Naive thymus-derived CD4-positive, alpha-beta T cell (primary cell): ENCODE data around the gene CTNNBIP1. TPM values are rescaled to one million over a fixed set of nuclear protein-coding genes. Genes with fewer than 3 reads are reported as not detected.
A peak's percentile ranks its signal among the peaks of the same experiment; 100 is the strongest.

Source experiments
- ATAC-seq: fragments of 150-1000 bp; cut with Tn5 transposase; 2 replicates; pipeline ENCODE4 v1.10.0; 2021; ENCODE audit warnings: mild to moderate bottlenecking, moderate library complexity
- CTCF ChIA-PET: fragments of 350-600 bp; sonication (Branson Sonifier 250); formaldehyde crosslinking; loops from one replicate; lab custom pipeline; 2021; ENCODE audit warnings: antibody characterized with exemption; lab: Charles Lee
- POLR2A ChIA-PET: fragments of 350-600 bp; sonication (Branson Sonifier 250); formaldehyde crosslinking; loops from one replicate; lab custom pipeline; 2021; ENCODE audit warnings: antibody characterized with exemption, inconsistent platforms; lab: Charles Lee
- DNase-seq, 9 donors: peaks; one replicate each; pipeline versions ENCODE4 v3.0.0 to v3.0.0-alpha.2; 2020 to 2022; ENCODE audit warnings: mixed read lengths in 1 of 9
- H3K27ac ChIP-seq: one replicate; pipeline ENCODE4 v1.7.0; 2013; ENCODE audit warnings: mild to moderate bottlenecking, low read depth, low read length, moderate library complexity
- H3K27me3 ChIP-seq, 2 donors: one replicate each; pipeline ENCODE4 v1.7.0; 2013; ENCODE audit warnings: low read length in 2 of 2, mild to moderate bottlenecking in 2 of 2, moderate library complexity in 2 of 2; ENCODE audit not compliant: control insufficient read depth in 2 of 2, insufficient read depth in 2 of 2
- H3K36me3 ChIP-seq, 3 experiments: 1 replicate in 2 of 3; 2 replicates in 1 of 3; pipeline ENCODE4 v1.7.0; 2013; ENCODE audit warnings: low read length in 3 of 3, mild to moderate bottlenecking in 3 of 3, moderate library complexity in 1 of 3; ENCODE audit not compliant: insufficient read depth in 3 of 3, control insufficient read depth in 2 of 3
- H3K4me1 ChIP-seq, 2 donors: one replicate each; pipeline ENCODE4 v1.7.0; 2013; ENCODE audit warnings: low read length in 2 of 2, mild to moderate bottlenecking in 2 of 2, moderate library complexity in 1 of 2; ENCODE audit not compliant: control insufficient read depth in 2 of 2, insufficient read depth in 2 of 2
- H3K4me3 ChIP-seq: 2 replicates; pipeline ENCODE4 v1.7.0; 2013; ENCODE audit warnings: mild to moderate bottlenecking, low read length
- H3K9me3 ChIP-seq, 3 experiments: 1 replicate in 2 of 3; 2 replicates in 1 of 3; pipeline ENCODE4 v1.7.0; 2013; ENCODE audit warnings: low read length in 3 of 3; ENCODE audit not compliant: control insufficient read depth in 2 of 3
- H3K27ac Mint-ChIP-seq, 9 donors: one replicate each; pipeline ENCODE4 v1.8.0; 2020 to 2022; ENCODE audit warnings: mixed read lengths in 9 of 9, mild to moderate bottlenecking in 8 of 9, moderate library complexity in 5 of 9, inconsistent platforms in 2 of 9
- H3K27me3 Mint-ChIP-seq, 5 donors: one replicate each; pipeline ENCODE4 v1.8.0; 2021 to 2022; ENCODE audit warnings: mixed read lengths in 5 of 5, mild to moderate bottlenecking in 1 of 5
- H3K36me3 Mint-ChIP-seq, 5 donors: one replicate each; pipeline ENCODE4 v1.8.0; 2020 to 2022; ENCODE audit warnings: mixed read lengths in 5 of 5, mild to moderate bottlenecking in 3 of 5, inconsistent platforms in 1 of 5
- H3K4me1 Mint-ChIP-seq, 7 donors: one replicate each; pipeline ENCODE4 v1.8.0; 2020 to 2022; ENCODE audit warnings: mixed read lengths in 7 of 7, mild to moderate bottlenecking in 3 of 7, inconsistent platforms in 1 of 7
- H3K4me3 Mint-ChIP-seq, 10 donors: one replicate each; pipeline ENCODE4 v1.8.0; 2020 to 2022; ENCODE audit warnings: mild to moderate bottlenecking in 10 of 10, mixed read lengths in 10 of 10, moderate library complexity in 6 of 10, inconsistent platforms in 2 of 10
- H3K9me3 Mint-ChIP-seq, 11 donors: one replicate each; pipeline ENCODE4 v1.8.0; 2020 to 2022; ENCODE audit warnings: mixed read lengths in 11 of 11, mild to moderate bottlenecking in 4 of 11, inconsistent platforms in 1 of 11, moderate library complexity in 1 of 11
- intact Hi-C, 2 donors: fragments of 100-400 bp; cut with micrococcal nuclease; formaldehyde crosslinking; loops; one replicate each; pipeline ENCODE4 v1.15.1; 2023
- polyA plus RNA-seq, 2 donors: library from polyadenylated mRNA; unstranded; fragments of 300-500 nt; fragmentation: Illumina TruSeq; gene quantifications; one replicate each; pipeline ENCODE4 v1.2.3, GENCODE V29; 2021
- total RNA-seq, 6 experiments: library from RNA in 5 of 6; stranded (reverse) in 5 of 6; gene quantifications; 1 replicate in 5 of 6; 2 replicates in 1 of 6; pipeline ENCODE4 v1.2.3 and lab custom pipeline; 2021 to 2026

CTNNBIP1 gene
- total and polyA plus RNA-seq, 7 experiments from 2014 or later = 5.3 to 17.2 (median 7.2) TPM

DNA sequence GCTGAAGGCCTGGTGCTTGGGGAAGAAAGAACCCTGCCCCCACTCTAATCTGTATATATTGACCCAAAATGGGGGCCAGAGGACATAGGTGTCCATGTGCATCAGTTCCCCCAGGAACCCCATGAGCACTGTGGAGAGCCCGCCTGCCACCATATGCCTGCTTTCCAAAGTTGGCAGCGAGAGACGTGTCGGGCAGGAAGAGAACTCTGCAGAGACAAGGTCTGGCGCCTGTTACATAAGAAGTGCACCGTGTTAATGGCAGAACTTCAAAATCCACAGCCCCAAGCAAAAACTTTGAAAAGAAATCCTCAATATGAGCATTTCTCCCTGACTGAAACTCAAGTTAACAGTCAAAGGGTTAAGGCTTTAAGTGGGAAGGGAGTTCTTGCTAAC lies 8.0 kb downstream of the CTNNBIP1 start:
- H3K4me1 Mint-ChIP-seq = peaks cover 8 to 28% (median 22%) of the 10 kb centered on the region in 7 donors
- Histone ChIP-seq H3K4me1 (no peaks in the 10 kb centered on the region), H3K36me3 (no peaks in the 10 kb centered on the region), H3K27me3 (no peaks in the 10 kb centered on the region), H3K4me3 (no peak overlapping the region), H3K27ac (no peak overlapping the region), H3K9me3 (no peaks in the 10 kb centered on the region)
- no peaks in the 10 kb centered on the region for H3K9me3 Mint-ChIP-seq
- POLR2A ChIA-PET = interaction anchor here (0.6 kb wide), 1 partner anchor 308 kb away, joined by 3 read pairs; the partner anchor contains the start of gene KIF1B
- no peaks in the 10 kb centered on the region for H3K27me3 Mint-ChIP-seq
- CTCF ChIA-PET = interaction anchor here (0.9 to 1.2 kb wide), 2 partner anchors 33 to 1036 kb away, joined by 3 to 5 read pairs; no protein-coding TSS in a partner anchor
- intact Hi-C loops = no loop called here
- peaks cover 0 to 1% (median 0%) of the 10 kb centered on the region in 5 donors for H3K36me3 Mint-ChIP-seq
- no peak for DNase-seq
- H3K4me3 Mint-ChIP-seq = no peak overlapping the region
- H3K27ac Mint-ChIP-seq = peak overlapping the region in 1 of 9 donors; percentile 79
- no peak for ATAC-seq

DNA sequence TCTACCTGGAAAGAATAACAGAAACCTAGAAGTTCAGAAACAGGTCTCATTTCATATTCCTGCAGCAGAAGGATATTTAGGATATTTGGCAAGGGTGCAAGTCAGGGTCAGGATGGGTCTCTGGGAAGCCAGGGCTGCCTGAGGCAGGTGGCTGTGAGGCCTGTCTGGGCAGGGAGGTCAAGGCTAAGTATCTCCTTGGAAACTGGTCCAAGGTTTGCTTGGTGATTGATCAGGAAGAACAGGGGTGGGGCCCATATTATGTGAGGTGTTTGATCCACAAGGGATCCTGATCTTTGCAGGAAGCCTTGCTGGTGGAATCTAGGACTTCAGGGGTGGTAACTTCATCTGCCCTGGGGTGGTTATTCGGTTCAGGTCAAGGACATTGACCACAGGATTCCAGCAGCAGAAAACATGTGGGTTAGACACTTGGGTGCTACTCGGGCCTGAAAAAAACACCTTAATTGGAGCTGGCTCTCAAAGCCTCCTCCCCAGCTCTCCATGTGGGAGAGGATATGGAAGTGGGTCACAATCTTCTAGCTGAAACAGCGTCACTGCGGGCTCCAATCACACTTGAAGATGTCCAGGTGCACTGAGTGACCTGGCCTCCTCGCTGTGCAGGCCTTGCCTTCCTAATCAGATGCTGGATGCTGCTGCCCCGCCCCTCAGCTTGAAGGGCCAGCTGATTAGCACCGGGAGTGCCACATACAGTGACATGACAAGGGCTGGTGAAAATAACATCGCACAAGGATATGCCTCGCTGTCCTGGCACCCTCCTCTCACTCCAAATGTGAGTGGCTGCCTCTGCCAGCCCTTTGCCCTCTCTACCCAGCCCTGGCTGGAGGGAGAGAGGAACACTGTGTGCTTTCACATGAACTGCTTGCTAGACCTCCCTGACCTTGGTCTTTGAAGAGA lies 8.7 kb downstream of the CTNNBIP1 start:
- no peak overlapping the region for H3K27ac ChIP-seq
- Mint-ChIP-seq H3K4me1 (peaks cover 6 to 28% (median 19%) of the 10 kb centered on the region in 7 donors), H3K27me3 (no peaks in the 10 kb centered on the region), H3K27ac (peak overlapping the region in 6 of 9 donors; percentile 3 to 81 (median 50)), H3K9me3 (no peaks in the 10 kb centered on the region), H3K4me3 (peak overlapping the region in 1 of 10 donors; percentile 63), H3K36me3 (peaks cover 0 to 1% (median 0%) of the 10 kb centered on the region in 5 donors)
- H3K4me1 ChIP-seq = no peaks in the 10 kb centered on the region
- no peak for ATAC-seq
- H3K9me3 ChIP-seq = no peaks in the 10 kb centered on the region
- DNase-seq = no peak
- H3K36me3 ChIP-seq = no peaks in the 10 kb centered on the region
- intact Hi-C loops = no loop called here
- no peak overlapping the region for H3K4me3 ChIP-seq
- CTCF ChIA-PET = interaction anchor here (0.9 to 1.2 kb wide), 2 partner anchors 32 to 1035 kb away, joined by 3 to 5 read pairs; no protein-coding TSS in a partner anchor
- POLR2A ChIA-PET = no interaction called here
- no peaks in the 10 kb centered on the region for H3K27me3 ChIP-seq

DNA sequence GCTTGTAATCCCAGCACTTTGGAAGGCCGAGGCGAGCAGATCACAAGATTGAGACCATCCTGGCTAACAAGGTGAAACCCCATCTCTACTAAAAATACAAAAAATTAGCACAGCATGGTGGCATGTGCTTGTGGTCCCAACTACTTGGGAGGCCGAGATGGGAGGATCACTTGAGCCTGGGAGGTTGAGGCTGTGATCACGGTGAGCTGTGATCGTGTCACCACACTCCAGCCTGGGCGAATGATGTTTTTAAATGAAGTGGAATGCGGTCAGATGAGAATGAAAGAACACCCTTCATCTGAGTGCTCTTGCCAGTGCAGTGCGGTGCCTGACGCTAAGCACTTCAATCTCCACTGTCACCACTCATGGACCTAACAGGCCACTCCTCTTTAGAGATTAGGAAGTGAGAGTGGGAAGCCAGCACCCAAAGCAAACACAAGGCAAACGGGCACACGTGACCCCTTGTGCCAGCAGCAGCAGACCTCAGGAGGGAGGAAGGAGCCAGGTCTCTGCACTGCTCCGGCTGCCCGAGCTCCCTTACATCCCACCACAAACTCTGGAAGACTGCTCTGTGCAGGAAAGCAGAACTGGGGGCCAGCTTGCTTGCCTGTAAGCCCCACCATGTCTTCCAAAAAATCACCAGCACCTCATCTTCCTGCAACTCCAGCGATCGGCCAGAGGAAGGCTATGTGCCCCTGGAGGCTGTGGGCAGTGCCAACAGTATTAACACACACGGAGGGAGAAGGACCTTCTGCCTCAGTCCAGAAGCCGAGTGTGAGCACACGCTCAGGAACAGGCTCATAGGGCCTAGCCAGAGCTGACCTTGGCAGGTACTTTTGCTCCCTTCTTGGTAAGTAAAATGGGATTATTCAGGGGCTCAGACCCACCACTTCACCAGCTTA lies 9.7 kb downstream of the CTNNBIP1 start:
- no peaks in the 10 kb centered on the region for H3K27me3 Mint-ChIP-seq
- H3K4me1 Mint-ChIP-seq = peaks cover 6 to 28% (median 17%) of the 10 kb centered on the region in 7 donors
- peaks cover 0 to 1% (median 0%) of the 10 kb centered on the region in 5 donors for H3K36me3 Mint-ChIP-seq
- DNase-seq (peak in 1 of 9 donors; percentile 4), ATAC-seq (peak; percentile 91)
- Histone ChIP-seq H3K27me3 (no peaks in the 10 kb centered on the region), H3K36me3 (no peaks in the 10 kb centered on the region), H3K27ac (no peak overlapping the region), H3K4me3 (no peak overlapping the region), H3K9me3 (no peaks in the 10 kb centered on the region), H3K4me1 (no peaks in the 10 kb centered on the region)
- ChIA-PET POLR2A (no interaction called here), CTCF (interaction anchor here (0.6 kb wide), 1 partner anchor 413 kb away, joined by 3 read pairs; no protein-coding TSS in a partner anchor)
- H3K9me3 Mint-ChIP-seq = no peaks in the 10 kb centered on the region
- peak overlapping the region in 6 of 9 donors; percentile 48 to 78 (median 60) for H3K27ac Mint-ChIP-seq
- peak overlapping the region in 8 of 10 donors; percentile 16 to 73 (median 46) for H3K4me3 Mint-ChIP-seq
- intact Hi-C loops = no loop called here

DNA sequence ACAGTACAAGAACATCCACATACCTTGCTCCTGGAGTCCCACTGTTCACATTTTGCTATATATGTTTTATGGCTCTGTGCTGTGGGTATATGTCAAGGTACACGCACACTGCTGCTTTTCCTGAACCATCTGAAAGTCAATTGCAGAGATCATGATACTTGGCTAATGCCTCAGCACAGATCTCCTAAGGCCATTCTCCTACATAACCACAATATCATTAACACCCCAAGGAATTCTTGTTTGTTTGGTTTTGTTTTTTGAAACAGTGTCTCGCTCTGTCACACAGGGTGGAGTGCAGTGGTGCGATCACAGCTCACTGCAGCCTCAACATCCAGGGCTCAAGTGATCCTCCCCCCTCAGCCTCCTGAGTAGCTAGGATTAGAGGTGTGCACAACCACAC lies 16.0 kb downstream of the CTNNBIP1 start:
- intact Hi-C loops = no loop called here
- H3K27ac ChIP-seq = no peak overlapping the region
- ChIA-PET CTCF (no interaction called here), POLR2A (no interaction called here)
- Mint-ChIP-seq H3K36me3 (peaks cover 0 to 10% (median 0%) of the 10 kb centered on the region in 5 donors), H3K27ac (peak overlapping the region in 1 of 9 donors; percentile 54), H3K9me3 (no peaks in the 10 kb centered on the region), H3K4me3 (no peak overlapping the region), H3K27me3 (no peaks in the 10 kb centered on the region), H3K4me1 (peaks cover 3 to 23% (median 6%) of the 10 kb centered on the region in 7 donors)
- no peaks in the 10 kb centered on the region for H3K4me1 ChIP-seq
- H3K9me3 ChIP-seq = no peaks in the 10 kb centered on the region
- H3K27me3 ChIP-seq = no peaks in the 10 kb centered on the region
- H3K4me3 ChIP-seq = no peak overlapping the region
- DNase-seq (no peak), ATAC-seq (no peak)
- H3K36me3 ChIP-seq = no peaks in the 10 kb centered on the region

DNA sequence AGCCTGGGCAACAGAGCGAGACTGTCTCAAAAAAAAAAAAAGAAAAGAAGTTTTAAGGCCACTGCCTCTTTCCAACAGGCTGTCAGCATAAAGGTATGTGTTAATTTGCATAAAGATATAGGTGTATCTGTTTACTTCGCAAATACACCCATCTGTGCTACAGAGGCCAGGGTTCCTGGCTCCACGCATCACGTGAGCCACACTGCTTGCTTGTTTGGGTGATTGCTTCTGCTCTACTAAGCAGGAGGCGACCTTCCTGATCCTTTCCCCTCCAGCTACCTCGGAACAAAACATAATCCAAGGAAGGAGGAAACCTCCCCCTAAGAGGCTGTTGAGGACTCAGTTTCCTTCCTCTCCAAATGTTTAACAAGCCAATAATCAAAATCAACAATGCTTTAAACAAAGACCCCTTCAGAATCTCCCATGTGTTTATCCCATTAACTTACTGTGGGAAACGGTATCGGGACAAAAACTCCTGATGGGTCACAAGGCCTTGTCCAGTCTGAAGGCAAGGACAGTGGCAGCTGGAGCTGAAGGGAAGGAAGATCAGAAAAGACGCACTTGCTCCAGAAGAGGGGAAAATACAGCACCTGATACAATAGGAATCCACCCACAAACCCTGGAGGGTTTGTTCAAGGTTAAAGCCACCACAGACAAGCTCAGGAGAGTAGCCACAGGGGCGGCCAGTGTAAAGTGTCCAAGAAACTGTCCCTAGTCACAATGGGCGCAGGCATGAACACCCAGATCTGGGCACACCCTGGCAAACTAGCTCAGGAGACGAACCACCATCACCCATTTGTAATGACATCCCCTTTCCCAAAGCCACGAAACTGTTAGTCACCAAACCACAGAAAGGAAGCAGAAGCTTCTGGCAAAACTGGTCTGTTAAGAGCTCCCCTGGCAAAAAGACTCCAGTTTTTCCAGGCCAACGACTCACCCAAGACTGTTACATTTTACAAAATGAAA lies 17.2 kb downstream of the CTNNBIP1 start:
- Histone ChIP-seq H3K27me3 (no peaks in the 10 kb centered on the region), H3K27ac (no peak overlapping the region), H3K4me3 (no peak overlapping the region), H3K4me1 (no peaks in the 10 kb centered on the region), H3K9me3 (no peaks in the 10 kb centered on the region), H3K36me3 (no peaks in the 10 kb centered on the region)
- ChIA-PET CTCF (interaction anchor here (0.9 to 1.0 kb wide), 2 partner anchors 15 to 307 kb away, joined by 3 read pairs; no protein-coding TSS in a partner anchor), POLR2A (interaction anchor here (0.5 kb wide), 1 partner anchor 124 kb away, joined by 7 read pairs; no protein-coding TSS in a partner anchor)
- DNase-seq (no peak), ATAC-seq (peak; percentile 73)
- Mint-ChIP-seq H3K9me3 (no peaks in the 10 kb centered on the region), H3K4me1 (peaks cover 0 to 23% (median 6%) of the 10 kb centered on the region in 7 donors), H3K36me3 (peaks cover 0 to 10% (median 0%) of the 10 kb centered on the region in 5 donors), H3K27me3 (no peaks in the 10 kb centered on the region), H3K27ac (peak overlapping the region in 1 of 9 donors; percentile 7), H3K4me3 (no peak overlapping the region)
- intact Hi-C loops = no loop called here
